AG04450 (cell line): ENCODE data around the gene TMEM229B. TPM values are rescaled to one million over a fixed set of nuclear protein-coding genes. Genes with fewer than 3 reads are reported as not detected.

ENCODE experiments used
- CTCF ChIA-PET: fragments of 300-600, 350-600 bp; formaldehyde crosslinking; extraction: SDS; loops from one replicate; lab custom pipeline; 2022; ENCODE audit warnings: antibody characterized with exemption, inconsistent platforms; lab: Charles Lee
- POLR2A ChIA-PET: fragments of 350-600 bp; formaldehyde crosslinking; extraction: SDS; loops from one replicate; lab custom pipeline; 2021; ENCODE audit warnings: antibody characterized with exemption, inconsistent platforms; lab: Yijun Ruan, JAX
- DNase-seq: peaks from one replicate; pipeline ENCODE4 v3.0.0-alpha.2; 2011; ENCODE audit warnings: low read depth, low spot score
- H3K27ac ChIP-seq: one replicate; pipeline ENCODE4 v1.5.1; 2012; ENCODE audit warnings: low read depth, low read length, control low read depth
- H3K27me3 ChIP-seq: one replicate; pipeline ENCODE4 v1.6.0; 2012; ENCODE audit warnings: low read length; ENCODE audit not compliant: control insufficient read depth, insufficient read depth
- H3K4me3 ChIP-seq: 2 replicates; pipeline ENCODE4 v1.5.1; 2011; ENCODE audit warnings: mild to moderate bottlenecking, low read depth, low read length, control low read depth
- H3K9me3 ChIP-seq: 2 replicates; pipeline ENCODE4 v1.5.1; 2012; ENCODE audit warnings: low read length; ENCODE audit not compliant: control insufficient read depth, insufficient read depth
- polyA plus RNA-seq: library from polyadenylated mRNA; depleted of rRNA; stranded (reverse); fragments of >200 nt; gene quantifications from 2 replicates; pipeline ENCODE4 v1.2.3, GENCODE V29; 2011
- TF ChIP-seq, protein P1 (sequence below): IDR thresholded peaks from 2 replicates; pipeline ENCODE4 v1.5.1; 2011; ENCODE audit warnings: low read depth, low read length, control low read depth, inconsistent platforms

TMEM229B gene
- polyA plus RNA-seq, 1 experiment: 0.07 TPM

DNA sequence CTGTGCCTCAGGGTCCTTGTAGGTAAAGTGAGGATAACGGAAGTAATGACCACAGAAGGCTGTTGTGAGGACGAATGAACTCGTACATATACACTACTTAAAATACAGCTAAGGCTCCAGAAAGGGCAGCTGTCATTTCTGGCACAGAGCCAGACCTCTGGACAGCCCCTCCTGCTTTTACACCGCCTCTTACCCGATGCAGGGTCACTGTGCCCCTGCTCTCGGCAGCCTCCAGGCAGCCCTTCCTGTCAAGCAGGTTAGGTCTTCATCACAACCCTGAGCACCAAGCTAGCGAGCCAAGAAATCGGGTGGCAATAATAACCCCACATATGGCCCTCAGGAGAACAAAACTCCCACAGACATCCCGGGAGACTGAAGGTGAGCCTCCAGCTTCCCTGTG, 8.5 kb downstream of the TMEM229B start:
- H3K9me3 ChIP-seq: no peaks in the 10 kb centered on the region
- TF ChIP-seq, protein P1, sequence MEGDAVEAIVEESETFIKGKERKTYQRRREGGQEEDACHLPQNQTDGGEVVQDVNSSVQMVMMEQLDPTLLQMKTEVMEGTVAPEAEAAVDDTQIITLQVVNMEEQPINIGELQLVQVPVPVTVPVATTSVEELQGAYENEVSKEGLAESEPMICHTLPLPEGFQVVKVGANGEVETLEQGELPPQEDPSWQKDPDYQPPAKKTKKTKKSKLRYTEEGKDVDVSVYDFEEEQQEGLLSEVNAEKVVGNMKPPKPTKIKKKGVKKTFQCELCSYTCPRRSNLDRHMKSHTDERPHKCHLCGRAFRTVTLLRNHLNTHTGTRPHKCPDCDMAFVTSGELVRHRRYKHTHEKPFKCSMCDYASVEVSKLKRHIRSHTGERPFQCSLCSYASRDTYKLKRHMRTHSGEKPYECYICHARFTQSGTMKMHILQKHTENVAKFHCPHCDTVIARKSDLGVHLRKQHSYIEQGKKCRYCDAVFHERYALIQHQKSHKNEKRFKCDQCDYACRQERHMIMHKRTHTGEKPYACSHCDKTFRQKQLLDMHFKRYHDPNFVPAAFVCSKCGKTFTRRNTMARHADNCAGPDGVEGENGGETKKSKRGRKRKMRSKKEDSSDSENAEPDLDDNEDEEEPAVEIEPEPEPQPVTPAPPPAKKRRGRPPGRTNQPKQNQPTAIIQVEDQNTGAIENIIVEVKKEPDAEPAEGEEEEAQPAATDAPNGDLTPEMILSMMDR: no peak
- no peak overlapping the region for H3K27ac ChIP-seq
- ChIA-PET POLR2A (no interaction called here), CTCF (interaction anchor here (2.3 kb wide), 1 partner anchor 46 kb away, joined by 5 read pairs; no protein-coding TSS in a partner anchor)
- no peak for DNase-seq
- H3K4me3 ChIP-seq: no peak overlapping the region
- H3K27me3 ChIP-seq: no peaks in the 10 kb centered on the region

- H3K9me3 ChIP-seq: no peaks in the 10 kb centered on the region; the same call in 1 of the 2 replicates
- no peak overlapping the region for H3K27ac ChIP-seq
- TF ChIP-seq, protein P1: no peak
- H3K27me3 ChIP-seq: no peaks in the 10 kb centered on the region
- CTCF ChIA-PET: interaction anchor here (2.3 kb wide), 1 partner anchor 48 kb away, joined by 5 read pairs; no protein-coding TSS in a partner anchor
- no peak overlapping the region for H3K4me3 ChIP-seq
- DNase-seq: no peak
- POLR2A ChIA-PET: no interaction called here
These were observed 9.8 kb downstream of the TMEM229B start for GRCh38 chr14:67478800-67479084.

GRCh38 chr14:67477926-67478799, 10.4 kb downstream of the TMEM229B start:
- no peaks in the 10 kb centered on the region; the same call in 1 of the 2 replicates for H3K9me3 ChIP-seq
- POLR2A ChIA-PET: no interaction called here
- no peak overlapping the region for H3K27ac ChIP-seq
- TF ChIP-seq, protein P1: no peak
- H3K4me3 ChIP-seq: no peak overlapping the region
- CTCF ChIA-PET: interaction anchor here (0.8 to 2.3 kb wide), 2 partner anchors 48 to 93 kb away, joined by 3 to 5 read pairs; no protein-coding TSS in a partner anchor
- no peak for DNase-seq
- H3K27me3 ChIP-seq: no peaks in the 10 kb centered on the region

- POLR2A ChIA-PET: no interaction called here
- DNase-seq: no peak
- H3K27ac ChIP-seq: no peak overlapping the region
- H3K27me3 ChIP-seq: peaks cover 10% of the 10 kb centered on the region
- TF ChIP-seq, protein P1: no peak
- H3K4me3 ChIP-seq: no peak overlapping the region
- CTCF ChIA-PET: interaction anchor here (0.7 kb wide), 1 partner anchor 14 kb away, joined by 3 read pairs; no protein-coding TSS in a partner anchor
- no peaks in the 10 kb centered on the region; the same call in 1 of the 2 replicates for H3K9me3 ChIP-seq
These were observed 14.2 kb downstream of the TMEM229B start for GRCh38 chr14:67474366-67474765.
